Suprapubic skin (tissue), 3 donors: Measurements from ENCODE around the gene G6PD.

Experiments used
- EP300 ChIP-seq: sonication (generic); formaldehyde crosslinking; IDR thresholded peaks from one replicate; pipeline ENCODE4 v1.6.1; 2017; ENCODE audit warnings: antibody characterized with exemption
- POLR2A ChIP-seq, 2 donors: fragments of 450-650 bp; IDR thresholded peaks; one replicate each; pipeline ENCODE4 v1.6.1; 2017; ENCODE audit warnings: antibody characterized with exemption in 2 of 2, mild to moderate bottlenecking in 2 of 2, moderate library complexity in 2 of 2
- TF ChIP-seq, protein P1 (sequence below), 2 donors: fragments of 200-600 bp in 1 of 2; fragments of 450-650 bp in 1 of 2; sonication (generic) in 1 of 2; IDR thresholded peaks; one replicate each; pipeline ENCODE4 v1.5.1; 2016 to 2019; ENCODE audit warnings: antibody characterized with exemption in 2 of 2, mild to moderate bottlenecking in 1 of 2, moderate library complexity in 1 of 2

- TF ChIP-seq, protein P1, sequence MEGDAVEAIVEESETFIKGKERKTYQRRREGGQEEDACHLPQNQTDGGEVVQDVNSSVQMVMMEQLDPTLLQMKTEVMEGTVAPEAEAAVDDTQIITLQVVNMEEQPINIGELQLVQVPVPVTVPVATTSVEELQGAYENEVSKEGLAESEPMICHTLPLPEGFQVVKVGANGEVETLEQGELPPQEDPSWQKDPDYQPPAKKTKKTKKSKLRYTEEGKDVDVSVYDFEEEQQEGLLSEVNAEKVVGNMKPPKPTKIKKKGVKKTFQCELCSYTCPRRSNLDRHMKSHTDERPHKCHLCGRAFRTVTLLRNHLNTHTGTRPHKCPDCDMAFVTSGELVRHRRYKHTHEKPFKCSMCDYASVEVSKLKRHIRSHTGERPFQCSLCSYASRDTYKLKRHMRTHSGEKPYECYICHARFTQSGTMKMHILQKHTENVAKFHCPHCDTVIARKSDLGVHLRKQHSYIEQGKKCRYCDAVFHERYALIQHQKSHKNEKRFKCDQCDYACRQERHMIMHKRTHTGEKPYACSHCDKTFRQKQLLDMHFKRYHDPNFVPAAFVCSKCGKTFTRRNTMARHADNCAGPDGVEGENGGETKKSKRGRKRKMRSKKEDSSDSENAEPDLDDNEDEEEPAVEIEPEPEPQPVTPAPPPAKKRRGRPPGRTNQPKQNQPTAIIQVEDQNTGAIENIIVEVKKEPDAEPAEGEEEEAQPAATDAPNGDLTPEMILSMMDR (IDR thresholded peaks at IDR 0.05), result no peak
- TF ChIP-seq POLR2A (IDR thresholded peaks at IDR 0.05) (no peak), EP300 (no peak)
Observed at GRCh38 chrX:154516656-154517100, 30.0 kb downstream of the G6PD start.
